Ovary (tissue), 9 donors: Measurements from ENCODE around the gene PARD3. TPM values are rescaled to one million over a fixed set of nuclear protein-coding genes. Genes with fewer than 3 reads are reported as not detected.

Source experiments
- DNase-seq, 5 donors: peaks; one replicate each; pipeline ENCODE4 v3.0.0-alpha.2; 2019 to 2020
- H3K27ac ChIP-seq, 2 donors: fragments of 200-600 bp; one replicate each; pipeline versions ENCODE4 v1.5.1 to v1.8.0; 2019 to 2022
- H3K27me3 ChIP-seq: fragments of 200-600 bp; one replicate; pipeline ENCODE4 v1.8.0; 2022
- H3K36me3 ChIP-seq: fragments of 200-600 bp; sonication (generic); one replicate; pipeline ENCODE4 v1.5.1; 2019
- H3K4me1 ChIP-seq: one replicate; pipeline ENCODE4 v1.8.1; 2013; ENCODE audit warnings: mild to moderate bottlenecking, moderate library complexity; ENCODE audit not compliant: insufficient read depth
- H3K4me3 ChIP-seq: fragments of 200-600 bp; sonication (generic); one replicate; pipeline ENCODE4 v1.5.1; 2017
- H3K9me3 ChIP-seq, 2 donors: fragments of 200-600 bp in 1 of 2; sonication (generic) in 1 of 2; one replicate each; pipeline versions ENCODE4 v1.5.1 to v1.8.1; 2013 to 2019; ENCODE audit warnings: mild to moderate bottlenecking in 1 of 2, moderate library complexity in 1 of 2
- CTCF ChIP-seq, 3 donors: fragments of 450-650 bp in 2 of 3; fragments of 200-600 bp in 1 of 3; IDR thresholded peaks; one replicate each; pipeline versions ENCODE4 v1.5.1 to v1.8.0; 2016 to 2022; ENCODE audit warnings: antibody characterized with exemption in 3 of 3, mild to moderate bottlenecking in 1 of 3
- EP300 ChIP-seq: sonication (generic); formaldehyde crosslinking; IDR thresholded peaks from one replicate; pipeline ENCODE4 v1.6.1; 2017; ENCODE audit warnings: antibody characterized with exemption
- POLR2A ChIP-seq: fragments of 450-650 bp; IDR thresholded peaks from one replicate; pipeline ENCODE4 v1.6.1; 2017; ENCODE audit warnings: antibody characterized with exemption, mild to moderate bottlenecking, moderate library complexity
- WGBS, 3 donors: extraction: QIAGEN DNeasy Blood & Tissue Kit in 1 of 3; methylation state at CpG; one replicate each; pipeline versions ENCODE4 v1.1.5 to v1.1.7; 2013 to 2017; 5-methylcytosine and 5-hydroxymethylcytosine counted together
- intact Hi-C, 4 donors: fragments of 100-400 bp; cut with DNase I; formaldehyde crosslinking; loops; one replicate each; pipeline versions ENCODE4 v1.11.0 to v1.15.1; 2022 to 2023
- polyA plus RNA-seq, 2 donors: library from polyadenylated mRNA; stranded (reverse); fragments of 200-250 nt in 1 of 2; fragments of 350-450 nt in 1 of 2; fragmentation: Illumina TruSeq in 1 of 2; extraction: RNeasy Lipid Tissue Mini Kit (QIAGEN cat#74804) in 1 of 2; gene quantifications; one replicate each; pipeline ENCODE4 v1.2.3, GENCODE V29; 2013 to 2014
- total RNA-seq, 7 donors: library from RNA; depleted of rRNA in 2 of 7; stranded (reverse); fragments of >200 nt in 2 of 7; fragmentation: NEBNext Ultra II Directional in 3 of 7; extraction: Animal tissue kit (Norgen Biotek cat#: 25700) in 3 of 7; gene quantifications; one replicate each; pipeline versions ENCODE4 v1.1.0 to v1.2.4, GENCODE V29; 2016 to 2023
- donor health status: DM: no; HTN: no; CAD: no; lungs with moderate emphysema.
- donor health status: DM: no; HTN: no; CAD: no.
- donor health status: Bipolar disorder and iron deficiency.
- donor health status: DM: yes; HTN: yes; CAD: no.
- donor health status: DM: no; HTN: no; CAD: no.
- donor health status: DM: yes; HTN: yes; CAD: no.

Gene PARD3
- total and polyA plus RNA-seq, 9 donors = 31.8 to 92.3 (median 67.1) TPM

- no peaks in the 10 kb centered on the region for H3K4me1 ChIP-seq
- H3K36me3 ChIP-seq = no peaks in the 10 kb centered on the region
- intact Hi-C loops = no loop called here
- H3K27me3 ChIP-seq = no peaks in the 10 kb centered on the region
- H3K9me3 ChIP-seq = no peaks in the 10 kb centered on the region
- TF ChIP-seq CTCF (IDR thresholded peaks at IDR 0.05) (no peak), EP300 (no peak), POLR2A (no peak)
- no peak overlapping the region for H3K27ac ChIP-seq
- WGBS, 3 donors = 66 to 79% (median 77%) methylated on average over 2 of the region's 2 CpGs
- H3K4me3 ChIP-seq = no peak overlapping the region
- DNase-seq = no peak
Observed at GRCh38 chr10:34513636-34514035, 301.5 kb downstream of the PARD3 start.

GRCh38 chr10:34507217-34507616 is 307.9 kb downstream of the PARD3 start:
- Histone ChIP-seq H3K9me3 (no peaks in the 10 kb centered on the region), H3K4me3 (no peak overlapping the region), H3K27me3 (no peaks in the 10 kb centered on the region), H3K36me3 (no peaks in the 10 kb centered on the region), H3K4me1 (no peaks in the 10 kb centered on the region), H3K27ac (no peak overlapping the region)
- WGBS, 3 donors = 80 to 86% (median 80%) methylated on average over 3 of the region's 3 CpGs
- no peak for DNase-seq
- intact Hi-C loops = no loop called here
- no peak for TF ChIP-seq POLR2A
- no peak for TF ChIP-seq CTCF (IDR thresholded peaks at IDR 0.05)
- TF ChIP-seq EP300 = no peak

- DNase-seq = no peak
- Histone ChIP-seq H3K4me3 (no peak overlapping the region), H3K9me3 (no peaks in the 10 kb centered on the region), H3K4me1 (no peaks in the 10 kb centered on the region), H3K27me3 (no peaks in the 10 kb centered on the region), H3K36me3 (no peaks in the 10 kb centered on the region), H3K27ac (no peak overlapping the region)
- no peak for TF ChIP-seq EP300
- TF ChIP-seq POLR2A = no peak
- no peak for TF ChIP-seq CTCF (IDR thresholded peaks at IDR 0.05)
- intact Hi-C loops = no loop called here
- 94 to 96% (median 94%) methylated on average over 5 of the region's 5 CpGs for WGBS, 3 donors
Observed at GRCh38 chr10:34506786-34507185, 308.3 kb downstream of the PARD3 start.

- intact Hi-C loops = no loop called here
- WGBS, 3 donors = 88 to 97% (median 94%) methylated on average over 2 of the region's 2 CpGs
Observed at GRCh38 chr10:34505338-34505737, 309.8 kb downstream of the PARD3 start.

More at GRCh38 chr10:34505338-34505737, 309.8 kb downstream of the PARD3 start:
- no peaks in the 10 kb centered on the region for H3K4me1 ChIP-seq
- H3K4me3 ChIP-seq = no peak overlapping the region
- no peaks in the 10 kb centered on the region for H3K36me3 ChIP-seq
- TF ChIP-seq CTCF (IDR thresholded peaks at IDR 0.05) (no peak), POLR2A (no peak), EP300 (no peak)
- DNase-seq = no peak
- no peak overlapping the region for H3K27ac ChIP-seq
- H3K27me3 ChIP-seq = no peaks in the 10 kb centered on the region
- H3K9me3 ChIP-seq = no peaks in the 10 kb centered on the region
